SK-N-SH (cell line): Measurements from ENCODE around the gene KRTAP12-1. TPM values are rescaled to one million over a fixed set of nuclear protein-coding genes. Genes with fewer than 3 reads are reported as not detected.

ENCODE experiments used
- CTCF ChIA-PET: fragments of 300-600, 350-600 bp; formaldehyde crosslinking; extraction: SDS; loops from one replicate; lab custom pipeline; 2021; lab: Yijun Ruan, JAX
- POLR2A ChIA-PET: fragments of 350-600 bp; sonication (Branson Sonifier 250); formaldehyde crosslinking; extraction: SDS; loops from one replicate; lab custom pipeline; 2020; ENCODE audit warnings: antibody characterized with exemption, inconsistent platforms; lab: Yijun Ruan, JAX
- DNase-seq: peaks from one replicate; pipeline ENCODE4 v3.0.0; 2012
- H2AFZ ChIP-seq: fragments of 200-600 bp; sonication (generic); 2 replicates; pipeline ENCODE4 v1.8.1; 2016; ENCODE audit warnings: antibody characterized with exemption, mild to moderate bottlenecking, low read depth
- H3F3A ChIP-seq: fragments of 200-600 bp; sonication (generic); replicated peaks from 2 replicates; pipeline ENCODE3; 2016; ENCODE audit warnings: antibody characterized with exemption, mild to moderate bottlenecking; ENCODE audit not compliant: insufficient read depth
- H3K27ac ChIP-seq, 2 experiments: fragments of 200-500 bp in 1 of 2; fragments of 200-600 bp in 1 of 2; sonication (Bioruptor generic) in 1 of 2; sonication (generic), shearing (Covaris generic) in 1 of 2; 2 replicates each; pipeline versions ENCODE4 v1.5.1 to v1.6.1; 2014 to 2016; ENCODE audit warnings: low read depth in 2 of 2, inconsistent platforms in 1 of 2, low read length in 1 of 2, mild to moderate bottlenecking in 1 of 2, mixed read lengths in 1 of 2
- H3K27me3 ChIP-seq: fragments of 200-600 bp; sonication (generic), shearing (Covaris generic); 2 replicates; pipeline ENCODE4 v1.6.1; 2016; ENCODE audit warnings: mixed run types; ENCODE audit not compliant: insufficient read depth
- H3K36me3 ChIP-seq, 2 experiments: fragments of 200-500 bp in 1 of 2; fragments of 200-600 bp in 1 of 2; sonication (Bioruptor generic) in 1 of 2; sonication (generic) in 1 of 2; replicated peaks in 1 of 2; 2 replicates each; pipeline versions ENCODE3 to v1.5.1; 2014 to 2016; ENCODE audit warnings: low read length in 1 of 2, mild to moderate bottlenecking in 1 of 2; ENCODE audit not compliant: insufficient read depth in 2 of 2, control insufficient read depth in 1 of 2
- H3K4me1 ChIP-seq, 2 experiments: fragments of 200-500 bp in 1 of 2; fragments of 200-600 bp in 1 of 2; sonication (Bioruptor generic) in 1 of 2; sonication (generic), shearing (Covaris generic) in 1 of 2; 2 replicates each; pipeline versions ENCODE4 v1.5.1 to v1.6.1; 2014 to 2016; ENCODE audit warnings: low read depth in 1 of 2, low read length in 1 of 2, mixed run types in 1 of 2; ENCODE audit not compliant: insufficient read depth in 2 of 2, control insufficient read depth in 1 of 2
- H3K4me2 ChIP-seq: fragments of 200-600 bp; sonication (generic), shearing (Covaris generic); 2 replicates; pipeline ENCODE4 v1.6.1; 2017; ENCODE audit warnings: mixed run types
- H3K4me3 ChIP-seq, 2 experiments: fragments of 200-500 bp in 1 of 2; fragments of 200-600 bp in 1 of 2; sonication (Bioruptor generic) in 1 of 2; sonication (generic), shearing (Covaris generic) in 1 of 2; 2 replicates each; pipeline versions ENCODE4 v1.5.1 to v1.8.1; 2014 to 2016; ENCODE audit warnings: low read depth in 2 of 2, inconsistent platforms in 1 of 2, low read length in 1 of 2, mild to moderate bottlenecking in 1 of 2, mixed read lengths in 1 of 2, moderate library complexity in 1 of 2
- H3K79me2 ChIP-seq: fragments of 200-600 bp; sonication (generic); 2 replicates; pipeline ENCODE4 v1.8.1; 2017; ENCODE audit warnings: mild to moderate bottlenecking; ENCODE audit not compliant: insufficient read depth
- H3K9ac ChIP-seq: fragments of 200-600 bp; sonication (generic); 2 replicates; pipeline ENCODE4 v1.6.1; 2017; ENCODE audit warnings: mixed run types
- H3K9me2 ChIP-seq: fragments of 200-600 bp; sonication (generic); 2 replicates; pipeline ENCODE4 v1.6.1; 2017; ENCODE audit warnings: mixed run types
- H3K9me3 ChIP-seq: fragments of 200-600 bp; sonication (generic); 2 replicates; pipeline ENCODE4 v1.6.1; 2017; ENCODE audit warnings: mixed run types, mild to moderate bottlenecking, moderate library complexity
- H4K20me1 ChIP-seq: fragments of 200-600 bp; sonication (generic); 2 replicates; pipeline ENCODE4 v1.6.1; 2017; ENCODE audit warnings: mild to moderate bottlenecking, mixed run types; ENCODE audit not compliant: insufficient read depth
- ELF1 ChIP-seq: IDR thresholded peaks from 2 replicates; pipeline ENCODE4 v1.4.0; 2012
- EZH2phosphoT487 ChIP-seq: fragments of 200-600 bp; sonication (generic); IDR thresholded peaks from 2 replicates; pipeline ENCODE4 v1.6.1; 2017; ENCODE audit warnings: low read depth, mixed run types, mild to moderate bottlenecking, antibody characterized with exemption, moderate library complexity, borderline replicate concordance
- FOXJ3 ChIP-seq: sonication (generic); formaldehyde crosslinking; IDR thresholded peaks from 2 replicates; pipeline ENCODE4 v1.5.1; 2020; ENCODE audit warnings: mild to moderate bottlenecking, missing genetic modification reagents
- FOXM1 ChIP-seq: IDR thresholded peaks from 2 replicates; pipeline ENCODE4 v1.4.0; 2012; ENCODE audit warnings: low read depth, mild to moderate bottlenecking
- JUND ChIP-seq: IDR thresholded peaks from 2 replicates; pipeline ENCODE4 v1.4.0; 2012
- NRF1 ChIP-seq: IDR thresholded peaks from 2 replicates; pipeline ENCODE4 v1.6.1; 2012; ENCODE audit warnings: low read depth, mild to moderate bottlenecking, low read length
- POLR2AphosphoS5 ChIP-seq: IDR thresholded peaks from 2 replicates; pipeline ENCODE4 v1.6.1; 2012; ENCODE audit warnings: low read depth, low read length
- RCOR1 ChIP-seq: fragments of 150-350 bp; IDR thresholded peaks from 2 replicates; pipeline ENCODE4 v1.6.1; 2017; ENCODE audit warnings: antibody characterized with exemption, low read length
- RFX5 ChIP-seq: IDR thresholded peaks from 2 replicates; pipeline ENCODE4 v1.6.1; 2012; ENCODE audit warnings: mild to moderate bottlenecking, improper control_type of control experiment, low read length
- TAF1 ChIP-seq: IDR thresholded peaks from 2 replicates; pipeline ENCODE4 v1.6.1; 2012; ENCODE audit warnings: low read depth, mild to moderate bottlenecking, low read length, moderate library complexity, borderline replicate concordance
- TCF12 ChIP-seq: IDR thresholded peaks from 2 replicates; pipeline ENCODE4 v1.4.0; 2012
- TEAD4 ChIP-seq: IDR thresholded peaks from 2 replicates; pipeline ENCODE4 v1.4.0; 2012; ENCODE audit warnings: mild to moderate bottlenecking, borderline replicate concordance; ENCODE audit not compliant: insufficient read depth
- WGBS: methylation state at CpG from one replicate; pipeline ENCODE4 v1.1.6; 2017; ENCODE audit warnings: low lambda C conversion rate; 5-methylcytosine and 5-hydroxymethylcytosine counted together
- polyA plus RNA-seq, 3 experiments: library from polyadenylated mRNA; depleted of rRNA; stranded (reverse); fragments of >200 nt; gene quantifications; 2 replicates each; pipeline ENCODE4 v1.2.3, GENCODE V29; 2012
- TF ChIP-seq, protein P1 (sequence below): IDR thresholded peaks from 2 replicates; pipeline ENCODE4; 2012
- TF ChIP-seq, protein P2 (sequence below): fragments of 150-350 bp; IDR thresholded peaks from 2 replicates; pipeline ENCODE4 v1.6.1; 2016; ENCODE audit warnings: mild to moderate bottlenecking, low read depth, low read length
- TF ChIP-seq, protein P3 (sequence below): IDR thresholded peaks from 2 replicates; pipeline ENCODE4 v1.6.1; 2012; ENCODE audit warnings: mild to moderate bottlenecking, low read depth, low read length, moderate library complexity
- TF ChIP-seq, protein P4 (sequence below): IDR thresholded peaks from 2 replicates; pipeline ENCODE4 v1.4.0; 2012; ENCODE audit warnings: low read depth, borderline replicate concordance
- TF ChIP-seq, protein P5 (sequence below): IDR thresholded peaks from 2 replicates; pipeline ENCODE4 v1.4.0; 2012; ENCODE audit warnings: low read depth, borderline replicate concordance

Gene KRTAP12-1
- polyA plus RNA-seq, 1 of the 3 experiments (the other 2 are of a cell fraction) = not detected

DNA sequence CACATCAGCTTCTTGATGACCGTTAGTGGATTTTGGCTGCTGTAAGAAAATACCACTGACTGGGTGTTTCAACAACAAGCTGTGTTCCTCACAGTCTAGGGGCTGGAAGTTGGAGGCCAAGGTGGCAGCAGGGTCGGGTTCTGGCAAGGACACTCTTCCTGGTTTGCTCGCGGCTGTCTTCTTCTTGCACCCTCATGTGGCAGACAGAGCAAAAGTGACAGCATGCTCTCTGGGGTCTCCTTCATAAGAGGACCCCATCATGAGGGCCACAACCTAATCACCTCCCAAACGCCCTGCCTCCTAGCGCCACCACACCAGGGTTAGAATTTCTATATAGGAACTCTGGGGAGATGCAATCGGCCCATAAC lies 48.0 kb upstream of the KRTAP12-1 start:
- Histone ChIP-seq H3K4me2 (no peak overlapping the region), H3K9ac (no peak overlapping the region), H3K4me1 (no peaks in the 10 kb centered on the region), H4K20me1 (no peaks in the 10 kb centered on the region), H3K4me3 (no peak overlapping the region), H3K27ac (no peak overlapping the region), H3K79me2 (no peaks in the 10 kb centered on the region), H3K36me3 (no peaks in the 10 kb centered on the region), H2AFZ (no peak overlapping the region), H3K9me3 (no peaks in the 10 kb centered on the region), H3K9me2 (no peaks in the 10 kb centered on the region), H3F3A (no peaks in the 10 kb centered on the region), H3K27me3 (peaks cover 38% of the 10 kb centered on the region; the same call in 1 of the 2 replicates)
- ChIA-PET CTCF (interaction anchor here (0.6 to 1.3 kb wide), 2 partner anchors 26 to 63 kb away, joined by 3 to 5 read pairs; no protein-coding TSS in a partner anchor), POLR2A (no interaction called here)
- WGBS = 24% methylated on average over 4 of the region's 7 CpGs
- no peak for DNase-seq
- TF ChIP-seq, protein P1, sequence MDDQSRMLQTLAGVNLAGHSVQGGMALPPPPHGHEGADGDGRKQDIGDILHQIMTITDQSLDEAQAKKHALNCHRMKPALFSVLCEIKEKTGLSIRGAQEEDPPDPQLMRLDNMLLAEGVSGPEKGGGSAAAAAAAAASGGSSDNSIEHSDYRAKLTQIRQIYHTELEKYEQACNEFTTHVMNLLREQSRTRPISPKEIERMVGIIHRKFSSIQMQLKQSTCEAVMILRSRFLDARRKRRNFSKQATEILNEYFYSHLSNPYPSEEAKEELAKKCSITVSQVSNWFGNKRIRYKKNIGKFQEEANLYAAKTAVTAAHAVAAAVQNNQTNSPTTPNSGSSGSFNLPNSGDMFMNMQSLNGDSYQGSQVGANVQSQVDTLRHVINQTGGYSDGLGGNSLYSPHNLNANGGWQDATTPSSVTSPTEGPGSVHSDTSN = no peak
- TF ChIP-seq, protein P2, sequence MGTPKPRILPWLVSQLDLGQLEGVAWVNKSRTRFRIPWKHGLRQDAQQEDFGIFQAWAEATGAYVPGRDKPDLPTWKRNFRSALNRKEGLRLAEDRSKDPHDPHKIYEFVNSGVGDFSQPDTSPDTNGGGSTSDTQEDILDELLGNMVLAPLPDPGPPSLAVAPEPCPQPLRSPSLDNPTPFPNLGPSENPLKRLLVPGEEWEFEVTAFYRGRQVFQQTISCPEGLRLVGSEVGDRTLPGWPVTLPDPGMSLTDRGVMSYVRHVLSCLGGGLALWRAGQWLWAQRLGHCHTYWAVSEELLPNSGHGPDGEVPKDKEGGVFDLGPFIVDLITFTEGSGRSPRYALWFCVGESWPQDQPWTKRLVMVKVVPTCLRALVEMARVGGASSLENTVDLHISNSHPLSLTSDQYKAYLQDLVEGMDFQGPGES = no peak
- TF ChIP-seq, protein P3, sequence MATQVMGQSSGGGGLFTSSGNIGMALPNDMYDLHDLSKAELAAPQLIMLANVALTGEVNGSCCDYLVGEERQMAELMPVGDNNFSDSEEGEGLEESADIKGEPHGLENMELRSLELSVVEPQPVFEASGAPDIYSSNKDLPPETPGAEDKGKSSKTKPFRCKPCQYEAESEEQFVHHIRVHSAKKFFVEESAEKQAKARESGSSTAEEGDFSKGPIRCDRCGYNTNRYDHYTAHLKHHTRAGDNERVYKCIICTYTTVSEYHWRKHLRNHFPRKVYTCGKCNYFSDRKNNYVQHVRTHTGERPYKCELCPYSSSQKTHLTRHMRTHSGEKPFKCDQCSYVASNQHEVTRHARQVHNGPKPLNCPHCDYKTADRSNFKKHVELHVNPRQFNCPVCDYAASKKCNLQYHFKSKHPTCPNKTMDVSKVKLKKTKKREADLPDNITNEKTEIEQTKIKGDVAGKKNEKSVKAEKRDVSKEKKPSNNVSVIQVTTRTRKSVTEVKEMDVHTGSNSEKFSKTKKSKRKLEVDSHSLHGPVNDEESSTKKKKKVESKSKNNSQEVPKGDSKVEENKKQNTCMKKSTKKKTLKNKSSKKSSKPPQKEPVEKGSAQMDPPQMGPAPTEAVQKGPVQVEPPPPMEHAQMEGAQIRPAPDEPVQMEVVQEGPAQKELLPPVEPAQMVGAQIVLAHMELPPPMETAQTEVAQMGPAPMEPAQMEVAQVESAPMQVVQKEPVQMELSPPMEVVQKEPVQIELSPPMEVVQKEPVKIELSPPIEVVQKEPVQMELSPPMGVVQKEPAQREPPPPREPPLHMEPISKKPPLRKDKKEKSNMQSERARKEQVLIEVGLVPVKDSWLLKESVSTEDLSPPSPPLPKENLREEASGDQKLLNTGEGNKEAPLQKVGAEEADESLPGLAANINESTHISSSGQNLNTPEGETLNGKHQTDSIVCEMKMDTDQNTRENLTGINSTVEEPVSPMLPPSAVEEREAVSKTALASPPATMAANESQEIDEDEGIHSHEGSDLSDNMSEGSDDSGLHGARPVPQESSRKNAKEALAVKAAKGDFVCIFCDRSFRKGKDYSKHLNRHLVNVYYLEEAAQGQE = no peak
- no peak for TF ChIP-seq FOXM1
- no peak for TF ChIP-seq EZH2phosphoT487
- no peak for TF ChIP-seq TEAD4
- no peak for TF ChIP-seq JUND
- no peak for TF ChIP-seq TAF1
- no peak for TF ChIP-seq POLR2AphosphoS5
- no peak for TF ChIP-seq NRF1
- TF ChIP-seq, protein P4, sequence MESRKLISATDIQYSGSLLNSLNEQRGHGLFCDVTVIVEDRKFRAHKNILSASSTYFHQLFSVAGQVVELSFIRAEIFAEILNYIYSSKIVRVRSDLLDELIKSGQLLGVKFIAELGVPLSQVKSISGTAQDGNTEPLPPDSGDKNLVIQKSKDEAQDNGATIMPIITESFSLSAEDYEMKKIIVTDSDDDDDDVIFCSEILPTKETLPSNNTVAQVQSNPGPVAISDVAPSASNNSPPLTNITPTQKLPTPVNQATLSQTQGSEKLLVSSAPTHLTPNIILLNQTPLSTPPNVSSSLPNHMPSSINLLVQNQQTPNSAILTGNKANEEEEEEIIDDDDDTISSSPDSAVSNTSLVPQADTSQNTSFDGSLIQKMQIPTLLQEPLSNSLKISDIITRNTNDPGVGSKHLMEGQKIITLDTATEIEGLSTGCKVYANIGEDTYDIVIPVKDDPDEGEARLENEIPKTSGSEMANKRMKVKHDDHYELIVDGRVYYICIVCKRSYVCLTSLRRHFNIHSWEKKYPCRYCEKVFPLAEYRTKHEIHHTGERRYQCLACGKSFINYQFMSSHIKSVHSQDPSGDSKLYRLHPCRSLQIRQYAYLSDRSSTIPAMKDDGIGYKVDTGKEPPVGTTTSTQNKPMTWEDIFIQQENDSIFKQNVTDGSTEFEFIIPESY = no peak
- no peak for TF ChIP-seq RFX5
- TF ChIP-seq RCOR1 = no peak
- TF ChIP-seq TCF12 = no peak
- no peak for TF ChIP-seq FOXJ3 (CRISPR knock-in tag)
- TF ChIP-seq, protein P5, sequence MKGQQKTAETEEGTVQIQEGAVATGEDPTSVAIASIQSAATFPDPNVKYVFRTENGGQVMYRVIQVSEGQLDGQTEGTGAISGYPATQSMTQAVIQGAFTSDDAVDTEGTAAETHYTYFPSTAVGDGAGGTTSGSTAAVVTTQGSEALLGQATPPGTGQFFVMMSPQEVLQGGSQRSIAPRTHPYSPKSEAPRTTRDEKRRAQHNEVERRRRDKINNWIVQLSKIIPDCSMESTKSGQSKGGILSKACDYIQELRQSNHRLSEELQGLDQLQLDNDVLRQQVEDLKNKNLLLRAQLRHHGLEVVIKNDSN = no peak
- no peak for TF ChIP-seq ELF1
